OCI-LY7 (cell line): Measurements from ENCODE around the gene MAP3K20.

ENCODE experiments used
- CTCF ChIP-seq: fragments of 200-600 bp; sonication (generic); conservative IDR thresholded peaks from 2 replicates; pipeline ENCODE4 v1.5.1; 2014; ENCODE audit warnings: mild to moderate bottlenecking, antibody characterized with exemption, low read length, moderate library complexity, mixed read lengths
- EZH2phosphoT487 ChIP-seq: fragments of 200-600 bp; sonication (generic); IDR thresholded peaks from 2 replicates; pipeline ENCODE4 v1.6.1; 2018; ENCODE audit warnings: low read depth, borderline replicate concordance, mild to moderate bottlenecking, mixed run types, antibody characterized with exemption, low read length, moderate library complexity, mixed read lengths

- TF ChIP-seq CTCF: no peak
- TF ChIP-seq EZH2phosphoT487: no peak
Measured at GRCh38 chr2:173033084-173033483, 42.6 kb upstream of the MAP3K20 start.
